B cell (primary cell): Measurements from ENCODE around the gene ATP8A1. TPM values are rescaled to one million over a fixed set of nuclear protein-coding genes. Genes with fewer than 3 reads are reported as not detected.

Experiments
- ATAC-seq: fragments of 200-7000 bp; cut with Tn5 transposase; one replicate; pipeline ENCODE4 v1.10.0; 2021; ENCODE audit warnings: low read depth, mild to moderate bottlenecking, moderate number of reproducible peaks, moderate library complexity
- CTCF ChIA-PET: fragments of 350-600 bp; sonication (Branson Sonifier 250); formaldehyde crosslinking; loops from one replicate; lab custom pipeline; 2021; ENCODE audit warnings: antibody characterized with exemption, inconsistent platforms; lab: Charles Lee
- POLR2A ChIA-PET: fragments of 350-600 bp; sonication (Branson Sonifier 250); formaldehyde crosslinking; loops from one replicate; lab custom pipeline; 2021; ENCODE audit warnings: antibody characterized with exemption; lab: Charles Lee
- DNase-seq: peaks from one replicate; pipeline ENCODE4 v3.0.0; 2013
- H2AFZ ChIP-seq: 2 replicates; pipeline ENCODE4 v1.6.1; 2012; ENCODE audit warnings: mild to moderate bottlenecking, low read depth, low read length; ENCODE audit not compliant: insufficient read depth, poor library complexity, severe bottlenecking
- H3K27ac ChIP-seq, 2 donors: 1 replicate in 1 of 2; 2 replicates in 1 of 2; pipeline ENCODE4 v1.5.1; 2012 to 2013; ENCODE audit warnings: low read length in 2 of 2, mild to moderate bottlenecking in 2 of 2, moderate library complexity in 1 of 2
- H3K27me3 ChIP-seq, 4 experiments: fragments of 200-600 bp in 1 of 4; sonication (generic) in 1 of 4; replicated peaks in 1 of 4; 1 replicate in 2 of 4; 2 replicates in 2 of 4; pipeline versions ENCODE4 v1.6.1 to v1.7.0; 2013 to 2016; ENCODE audit warnings: low read length in 3 of 4, mild to moderate bottlenecking in 2 of 4, mixed read lengths in 1 of 4, moderate library complexity in 1 of 4; ENCODE audit not compliant: insufficient read depth in 4 of 4, control insufficient read depth in 3 of 4; ENCODE audit errors: control extremely low read depth in 1 of 4
- H3K36me3 ChIP-seq, 2 experiments: replicated peaks in 1 of 2; 1 replicate in 1 of 2; 2 replicates in 1 of 2; pipeline versions ENCODE4 v1.6.1 to v1.7.1; 2013; ENCODE audit warnings: low read length in 1 of 2; ENCODE audit not compliant: insufficient read depth in 2 of 2, control insufficient read depth in 1 of 2; ENCODE audit errors: control extremely low read depth in 1 of 2, extremely low read depth in 1 of 2
- H3K4me1 ChIP-seq, 2 donors: fragments of 200-600 bp in 1 of 2; sonication (generic) in 1 of 2; 1 replicate in 1 of 2; 2 replicates in 1 of 2; pipeline versions ENCODE4 v1.5.1 to v1.6.1; 2013 to 2017; ENCODE audit warnings: low read length in 2 of 2; ENCODE audit not compliant: control insufficient read depth in 2 of 2, insufficient read depth in 2 of 2
- H3K4me2 ChIP-seq: replicated peaks from 2 replicates; pipeline ENCODE3; 2012; ENCODE audit warnings: mild to moderate bottlenecking, low read depth, low read length; ENCODE audit not compliant: poor library complexity, severe bottlenecking
- H3K4me3 ChIP-seq, 5 experiments: fragments of 200-600 bp in 1 of 5; sonication (generic) in 1 of 5; 1 replicate in 3 of 5; 2 replicates in 2 of 5; pipeline versions ENCODE4 v1.5.1 to v1.7.0; 2011 to 2016; ENCODE audit warnings: low read length in 4 of 5, mild to moderate bottlenecking in 4 of 5, low read depth in 2 of 5, control low read depth in 1 of 5, moderate library complexity in 1 of 5; ENCODE audit not compliant: insufficient read depth in 1 of 5; ENCODE audit errors: control extremely low read depth in 1 of 5, extremely low read depth in 1 of 5
- H3K79me2 ChIP-seq: fragments of 200-600 bp; sonication (generic); one replicate; pipeline ENCODE4 v1.6.0; 2016; ENCODE audit warnings: low read length; ENCODE audit not compliant: control insufficient read depth, insufficient read depth
- H3K9ac ChIP-seq: fragments of 200-600 bp; sonication (generic); 2 replicates; pipeline ENCODE4 v1.6.1; 2017; ENCODE audit warnings: mild to moderate bottlenecking, low read length, moderate library complexity
- H3K9me3 ChIP-seq, 3 donors: one replicate each; pipeline versions ENCODE4 v1.6.1 to v1.7.1; 2013; ENCODE audit warnings: low read length in 2 of 3; ENCODE audit not compliant: control insufficient read depth in 2 of 3, insufficient read depth in 1 of 3; ENCODE audit errors: control extremely low read depth in 1 of 3
- H4K20me1 ChIP-seq: 2 replicates; pipeline ENCODE4 v1.6.0; 2012; ENCODE audit warnings: mild to moderate bottlenecking, low read length; ENCODE audit not compliant: insufficient read depth, control insufficient read depth, poor library complexity, severe bottlenecking
- H3K27ac Mint-ChIP-seq: one replicate; pipeline ENCODE4 v1.8.0; 2021; ENCODE audit warnings: mixed read lengths
- H3K27me3 Mint-ChIP-seq: one replicate; pipeline ENCODE4 v1.8.0; 2021; ENCODE audit warnings: mixed read lengths
- H3K4me1 Mint-ChIP-seq: one replicate; pipeline ENCODE4 v1.8.0; 2021; ENCODE audit warnings: mixed read lengths
- H3K4me3 Mint-ChIP-seq: one replicate; pipeline ENCODE4 v1.8.0; 2021; ENCODE audit warnings: mixed read lengths
- H3K9me3 Mint-ChIP-seq: one replicate; pipeline ENCODE4 v1.8.0; 2022; ENCODE audit warnings: mixed read lengths; ENCODE audit not compliant: insufficient read depth
- CTCF ChIP-seq: fragments of 200-600 bp; IDR thresholded peaks from one replicate; pipeline ENCODE4 v1.8.0; 2022; ENCODE audit warnings: antibody characterized with exemption, mild to moderate bottlenecking
- EZH2 ChIP-seq: IDR thresholded peaks from 2 replicates; pipeline ENCODE4 v1.6.1; 2012; ENCODE audit warnings: borderline replicate concordance, low read depth, mild to moderate bottlenecking, moderate library complexity, low read length; ENCODE audit not compliant: insufficient read depth, poor library complexity, severe bottlenecking
- WGBS: methylation state at CpG from one replicate; pipeline ENCODE4 v1.1.5; 2013; ENCODE audit warnings: missing lambda C conversion rate; ENCODE audit not compliant: insufficient coverage; 5-methylcytosine and 5-hydroxymethylcytosine counted together
- intact Hi-C: fragments of 100-400 bp; cut with micrococcal nuclease; formaldehyde crosslinking; loops from one replicate; pipeline ENCODE4 v1.10.0; 2022
- polyA plus RNA-seq: library from polyadenylated mRNA; depleted of rRNA; stranded (reverse); fragments of >200 nt; gene quantifications from 2 replicates; pipeline ENCODE4 v1.2.3, GENCODE V29; 2012
- total RNA-seq, 2 donors: library from RNA; stranded (reverse); fragments of 120-200 nt in 1 of 2; gene quantifications; 1 replicate in 1 of 2; 2 replicates in 1 of 2; pipeline versions ENCODE4 v1.2.3 to v1.2.4, GENCODE V29; 2013 to 2022

The ATP8A1 gene
- total and polyA plus RNA-seq, 2 donors (not counting 1 experiment from before 2014, with no cell fraction given): 28.7 to 51.8 TPM

DNA sequence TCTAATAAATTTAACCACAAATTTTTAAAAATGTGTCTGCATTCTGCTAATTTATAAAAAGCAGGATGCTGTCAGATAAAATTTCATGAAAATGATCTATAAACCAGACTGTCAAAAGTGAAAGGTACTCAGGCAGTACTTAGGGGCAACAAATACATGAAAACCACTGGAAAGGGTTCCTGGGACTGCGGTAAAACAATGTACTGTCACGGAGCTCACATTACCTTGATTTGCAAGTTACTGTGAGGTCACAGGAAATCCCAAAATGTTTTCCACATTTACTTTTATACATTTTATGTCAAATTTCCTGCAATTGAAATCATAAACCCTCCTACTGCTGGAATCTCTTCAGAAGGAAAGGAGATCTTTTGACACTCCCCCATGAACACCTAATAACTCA is 214.3 kb downstream of the ATP8A1 start:
- Histone ChIP-seq H2AFZ (no peak overlapping the region), H3K9me3 (no peaks in the 10 kb centered on the region), H3K79me2 (no peaks in the 10 kb centered on the region), H3K27ac (no peak overlapping the region), H3K4me2 (no peak overlapping the region), H3K9ac (no peak overlapping the region), H3K4me1 (no peaks in the 10 kb centered on the region), H3K27me3 (no peaks in the 10 kb centered on the region), H3K4me3 (no peak overlapping the region), H3K36me3 (peaks cover 0 to 48% of the 10 kb centered on the region in 2 experiments), H4K20me1 (no peaks in the 10 kb centered on the region)
- Mint-ChIP-seq H3K27me3 (no peaks in the 10 kb centered on the region), H3K9me3 (no peaks in the 10 kb centered on the region), H3K4me3 (no peak overlapping the region), H3K4me1 (no peaks in the 10 kb centered on the region), H3K27ac (no peak overlapping the region)
- POLR2A ChIA-PET: no interaction called here
- TF ChIP-seq CTCF: no peak
- intact Hi-C loops: no loop called here
- CTCF ChIA-PET: no interaction called here
- 85% methylated on average over 2 of the region's 2 CpGs for WGBS
- ATAC-seq: no peak
- DNase-seq: no peak

DNA sequence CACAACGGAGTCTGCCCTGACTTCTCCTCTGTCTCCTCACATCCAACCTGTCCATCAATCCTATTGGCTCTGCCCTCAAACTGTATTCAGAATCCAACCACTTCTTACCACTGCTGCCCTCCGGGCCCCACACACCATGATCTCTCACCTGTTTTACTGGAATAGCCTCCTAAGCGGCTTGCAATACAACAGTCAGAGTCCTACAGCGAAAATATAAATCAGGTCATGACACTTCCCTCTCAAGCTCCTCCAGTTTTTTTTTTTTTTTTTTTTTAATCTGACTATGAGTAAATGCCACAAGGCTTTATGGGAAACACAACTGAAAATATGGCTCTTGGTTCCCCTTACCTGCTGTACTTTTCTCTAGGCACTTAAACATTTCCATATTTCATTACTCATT is 216.8 kb downstream of the ATP8A1 start:
- no peaks in the 10 kb centered on the region for H3K4me1 Mint-ChIP-seq
- DNase-seq: no peak

More for the DNA sequence above, 216.8 kb downstream of the ATP8A1 start:
- POLR2A ChIA-PET: no interaction called here
- H3K4me3 ChIP-seq: no peak overlapping the region
- H3K9me3 ChIP-seq: no peaks in the 10 kb centered on the region
- peaks cover 1 to 67% of the 10 kb centered on the region in 2 experiments for H3K36me3 ChIP-seq
- CTCF ChIA-PET: no interaction called here
- no peak overlapping the region for H3K4me3 Mint-ChIP-seq
- no peak overlapping the region for H3K27ac ChIP-seq
- H3K79me2 ChIP-seq: no peaks in the 10 kb centered on the region
- TF ChIP-seq CTCF (no peak), EZH2 (no peak)
- no peak overlapping the region for H3K27ac Mint-ChIP-seq
- no peak overlapping the region for H3K4me2 ChIP-seq
- 90% methylated on average over 4 of the region's 4 CpGs for WGBS
- H3K9me3 Mint-ChIP-seq: no peaks in the 10 kb centered on the region
- intact Hi-C loops: no loop called here
- H3K27me3 ChIP-seq: no peaks in the 10 kb centered on the region
- no peaks in the 10 kb centered on the region for H4K20me1 ChIP-seq
- ATAC-seq: no peak
- H3K27me3 Mint-ChIP-seq: no peaks in the 10 kb centered on the region
- H3K4me1 ChIP-seq: no peaks in the 10 kb centered on the region
- H3K9ac ChIP-seq: no peak overlapping the region
- no peak overlapping the region for H2AFZ ChIP-seq
